ENCODE data around the gene RHBDD1.
"Not testable (repeated sequence)": the region's sequence is repeated elsewhere in the genome, so short reads cannot be mapped to it uniquely, and the experiment has no call there.

Gene RHBDD1

GRCh38 chr2:226799976-226800940, 35.6 kb upstream of the RHBDD1 start:
- no peak for DNase-seq

GRCh38 chr2:226800941-226801784, 34.7 kb upstream of the RHBDD1 start:
- DNase-seq, result no peak

- DNase-seq, result peak; percentile 89
Measured at GRCh38 chr2:226802573-226802972, 33.3 kb upstream of the RHBDD1 start.

- no peak for DNase-seq
Measured at GRCh38 chr2:226803410-226803809, 32.4 kb upstream of the RHBDD1 start.

GRCh38 chr2:226813148-226813701, 22.6 kb upstream of the RHBDD1 start:
- no peak for DNase-seq

GRCh38 chr2:226818930-226819329, 16.9 kb upstream of the RHBDD1 start:
- no peak for DNase-seq

- DNase-seq, result no peak
Measured at GRCh38 chr2:226825056-226825455, 10.8 kb upstream of the RHBDD1 start.

- DNase-seq, result no peak
Measured at GRCh38 chr2:226828191-226828590, 7.7 kb upstream of the RHBDD1 start.

- DNase-seq, result no peak
Measured at GRCh38 chr2:226829721-226830631, 5.9 kb upstream of the RHBDD1 start.

GRCh38 chr2:226831266-226831665, 4.6 kb upstream of the RHBDD1 start:
- DNase-seq, result no peak

- peak; percentile 64 for DNase-seq
Measured at GRCh38 chr2:226832061-226832460, 3.8 kb upstream of the RHBDD1 start.

- not testable (repeated sequence) for DNase-seq
Measured at GRCh38 chr2:226834880-226835279, 974 bp upstream of the RHBDD1 start.

GRCh38 chr2:226835420-226835795, 446 bp upstream of the RHBDD1 start:
- DNase-seq, result peak; percentile 8

GRCh38 chr2:226836548-226836885, 663 bp downstream of the RHBDD1 start:
- DNase-seq, result no peak

GRCh38 chr2:226837334-226837733, 1.5 kb downstream of the RHBDD1 start:
- DNase-seq, result no peak

GRCh38 chr2:226837787-226838603, 2.1 kb downstream of the RHBDD1 start:
- no peak for DNase-seq

GRCh38 chr2:226838722-226839121, 2.9 kb downstream of the RHBDD1 start:
- no peak for DNase-seq

GRCh38 chr2:226839161-226839560, 3.3 kb downstream of the RHBDD1 start:
- no peak for DNase-seq

GRCh38 chr2:226839951-226840350, 4.1 kb downstream of the RHBDD1 start:
- DNase-seq, result no peak

GRCh38 chr2:226843001-226843400, 7.1 kb downstream of the RHBDD1 start:
- DNase-seq, result not testable (repeated sequence)

- peak; percentile 11 for DNase-seq
Measured at GRCh38 chr2:226845386-226846116, 9.7 kb downstream of the RHBDD1 start.
